WI38 (cell line): Measurements from ENCODE around the gene CSRP1.

Experiments used
- H3K4me3 ChIP-seq: 2 replicates; pipeline ENCODE4 v1.5.1; 2011; ENCODE audit warnings: low read depth, mild to moderate bottlenecking, control low read depth, low read length
- CTCF ChIP-seq: IDR thresholded peaks from 2 replicates; pipeline ENCODE4 v1.5.1; 2012; ENCODE audit warnings: low read depth, mild to moderate bottlenecking, control low read depth, low read length

The CSRP1 gene

GRCh38 chr1:201452866-201453265 lies 54.1 kb downstream of the CSRP1 start:
- no peak overlapping the region for H3K4me3 ChIP-seq
- TF ChIP-seq CTCF = no peak

GRCh38 chr1:201450721-201451291 lies 56.1 kb downstream of the CSRP1 start:
- no peak overlapping the region for H3K4me3 ChIP-seq
- TF ChIP-seq CTCF = no peak

- no peak for TF ChIP-seq CTCF
- H3K4me3 ChIP-seq = no peak overlapping the region
Observed at GRCh38 chr1:201448990-201449389, 57.9 kb downstream of the CSRP1 start.

- TF ChIP-seq CTCF = peak; percentile 64
- H3K4me3 ChIP-seq = no peak overlapping the region
Observed at GRCh38 chr1:201447903-201448871, 58.7 kb downstream of the CSRP1 start.

GRCh38 chr1:201445310-201445709 lies 61.6 kb downstream of the CSRP1 start:
- no peak for TF ChIP-seq CTCF
- no peak overlapping the region for H3K4me3 ChIP-seq

- H3K4me3 ChIP-seq = no peak overlapping the region
- TF ChIP-seq CTCF = no peak
Observed at GRCh38 chr1:201444792-201445191, 62.1 kb downstream of the CSRP1 start.

GRCh38 chr1:201443747-201444146 lies 63.2 kb downstream of the CSRP1 start:
- TF ChIP-seq CTCF = no peak
- no peak overlapping the region for H3K4me3 ChIP-seq
